Esophagus muscularis mucosa (tissue), 3 donors: ENCODE data around the gene MCL1.

Experiments used
- POLR2A ChIP-seq: fragments of 450-650 bp; IDR thresholded peaks from one replicate; pipeline ENCODE4 v1.6.1; 2017; ENCODE audit warnings: antibody characterized with exemption, moderate library complexity, mild to moderate bottlenecking, low read depth
- TF ChIP-seq, protein P1 (sequence below), 3 experiments: fragments of 200-600 bp in 2 of 3; fragments of 450-650 bp in 1 of 3; sonication (generic) in 2 of 3; IDR thresholded peaks; one replicate each; pipeline ENCODE4 v1.5.1; 2017 to 2019; ENCODE audit warnings: antibody characterized with exemption in 3 of 3, mild to moderate bottlenecking in 2 of 3, moderate library complexity in 1 of 3

DNA sequence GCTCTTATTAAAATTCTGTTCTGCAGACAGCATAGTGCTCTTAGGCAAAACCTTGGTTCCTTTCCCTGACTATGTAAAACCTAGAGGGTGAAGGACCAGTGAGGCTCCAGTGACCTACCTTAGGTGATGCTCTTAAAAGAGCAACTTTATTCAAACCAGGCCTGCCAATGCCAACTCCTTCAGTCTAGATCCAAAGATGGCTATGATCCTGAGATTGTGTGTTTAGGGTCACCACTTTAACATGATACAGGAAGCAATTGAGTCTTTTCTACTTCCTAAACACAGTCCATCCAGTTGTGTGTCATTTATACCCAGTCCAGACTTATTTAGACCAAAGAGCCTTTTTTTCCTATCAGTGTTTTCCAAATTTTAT is 10.8 kb downstream of the MCL1 start:
- TF ChIP-seq, protein P1, sequence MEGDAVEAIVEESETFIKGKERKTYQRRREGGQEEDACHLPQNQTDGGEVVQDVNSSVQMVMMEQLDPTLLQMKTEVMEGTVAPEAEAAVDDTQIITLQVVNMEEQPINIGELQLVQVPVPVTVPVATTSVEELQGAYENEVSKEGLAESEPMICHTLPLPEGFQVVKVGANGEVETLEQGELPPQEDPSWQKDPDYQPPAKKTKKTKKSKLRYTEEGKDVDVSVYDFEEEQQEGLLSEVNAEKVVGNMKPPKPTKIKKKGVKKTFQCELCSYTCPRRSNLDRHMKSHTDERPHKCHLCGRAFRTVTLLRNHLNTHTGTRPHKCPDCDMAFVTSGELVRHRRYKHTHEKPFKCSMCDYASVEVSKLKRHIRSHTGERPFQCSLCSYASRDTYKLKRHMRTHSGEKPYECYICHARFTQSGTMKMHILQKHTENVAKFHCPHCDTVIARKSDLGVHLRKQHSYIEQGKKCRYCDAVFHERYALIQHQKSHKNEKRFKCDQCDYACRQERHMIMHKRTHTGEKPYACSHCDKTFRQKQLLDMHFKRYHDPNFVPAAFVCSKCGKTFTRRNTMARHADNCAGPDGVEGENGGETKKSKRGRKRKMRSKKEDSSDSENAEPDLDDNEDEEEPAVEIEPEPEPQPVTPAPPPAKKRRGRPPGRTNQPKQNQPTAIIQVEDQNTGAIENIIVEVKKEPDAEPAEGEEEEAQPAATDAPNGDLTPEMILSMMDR (IDR thresholded peaks at IDR 0.05), result no peak
- no peak for TF ChIP-seq POLR2A
